Muscle of leg (tissue), 11 donors: ENCODE data around the gene STK33. TPM values are rescaled to one million over a fixed set of nuclear protein-coding genes. Genes with fewer than 3 reads are reported as not detected.

ENCODE experiments used
- DNase-seq: peaks from one replicate; pipeline ENCODE4 v3.0.0; 2013
- H3K27ac ChIP-seq: one replicate; pipeline ENCODE4 v1.5.1; 2013; ENCODE audit warnings: mild to moderate bottlenecking, low read length, control low read depth
- H3K27me3 ChIP-seq: one replicate; pipeline ENCODE4 v1.6.1; 2013; ENCODE audit warnings: low read length; ENCODE audit not compliant: control insufficient read depth, insufficient read depth
- H3K36me3 ChIP-seq: one replicate; pipeline ENCODE4 v1.6.1; 2013; ENCODE audit warnings: low read length; ENCODE audit not compliant: control insufficient read depth, insufficient read depth
- H3K4me1 ChIP-seq: one replicate; pipeline ENCODE4 v1.6.1; 2013; ENCODE audit warnings: low read length; ENCODE audit not compliant: control insufficient read depth, insufficient read depth
- H3K4me3 ChIP-seq: one replicate; pipeline ENCODE4 v1.5.1; 2013; ENCODE audit warnings: low read length, control low read depth
- H3K9me3 ChIP-seq: replicated peaks from 2 replicates; pipeline ENCODE4 v1.6.1; 2013; ENCODE audit warnings: low read depth, low read length; ENCODE audit not compliant: control insufficient read depth
- WGBS: methylation state at CpG from one replicate; pipeline ENCODE4 v1.1.5; 2013; ENCODE audit warnings: missing lambda C conversion rate; ENCODE audit not compliant: insufficient coverage; 5-methylcytosine and 5-hydroxymethylcytosine counted together
- polyA plus RNA-seq, 8 donors: library from polyadenylated mRNA; unstranded; fragments of 120-200 nt; gene quantifications; one replicate each; pipeline versions ENCODE4 v1.2.1 to v1.2.3, GENCODE V29; 2013; ENCODE audit warnings: inconsistent platforms in 1 of 8, low replicate concordance in 1 of 8; ENCODE audit not compliant: insufficient read length in 8 of 8, insufficient read depth in 1 of 8
- total RNA-seq: library from RNA; stranded (reverse); fragments of 120-200 nt; gene quantifications from one replicate; pipeline ENCODE4 v1.2.4, GENCODE V29; 2013

STK33 gene
- total and polyA plus RNA-seq, 9 donors, result 2.9 to 5.8 (median 4.2) TPM

DNA sequence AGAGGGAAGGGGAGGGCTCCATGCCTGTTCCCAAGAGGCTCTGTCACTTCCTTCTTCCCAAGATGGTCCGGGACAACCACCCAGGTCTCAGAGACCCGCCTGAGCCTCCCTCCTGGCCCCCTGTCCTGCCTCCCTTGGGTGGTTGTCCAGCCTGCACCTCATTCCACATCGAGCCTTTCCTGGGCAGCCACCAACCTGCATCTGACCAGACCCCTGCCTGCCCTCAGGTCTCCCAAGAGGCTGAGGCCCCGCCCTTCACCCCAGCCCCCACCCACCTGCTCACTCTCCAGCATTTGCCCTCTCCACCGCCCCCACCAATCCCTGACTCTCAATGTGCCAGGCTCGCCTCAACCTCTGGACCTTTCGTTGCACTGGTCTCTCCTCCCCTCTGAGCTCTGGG, 232.8 kb downstream of the STK33 start:
- Histone ChIP-seq H3K4me3 (no peak overlapping the region), H3K27ac (no peak overlapping the region), H3K27me3 (no peaks in the 10 kb centered on the region), H3K9me3 (no peaks in the 10 kb centered on the region), H3K36me3 (no peaks in the 10 kb centered on the region), H3K4me1 (peaks cover 28% of the 10 kb centered on the region)
- DNase-seq, result no peak
- 92% methylated on average over 7 of the region's 7 CpGs for WGBS

DNA sequence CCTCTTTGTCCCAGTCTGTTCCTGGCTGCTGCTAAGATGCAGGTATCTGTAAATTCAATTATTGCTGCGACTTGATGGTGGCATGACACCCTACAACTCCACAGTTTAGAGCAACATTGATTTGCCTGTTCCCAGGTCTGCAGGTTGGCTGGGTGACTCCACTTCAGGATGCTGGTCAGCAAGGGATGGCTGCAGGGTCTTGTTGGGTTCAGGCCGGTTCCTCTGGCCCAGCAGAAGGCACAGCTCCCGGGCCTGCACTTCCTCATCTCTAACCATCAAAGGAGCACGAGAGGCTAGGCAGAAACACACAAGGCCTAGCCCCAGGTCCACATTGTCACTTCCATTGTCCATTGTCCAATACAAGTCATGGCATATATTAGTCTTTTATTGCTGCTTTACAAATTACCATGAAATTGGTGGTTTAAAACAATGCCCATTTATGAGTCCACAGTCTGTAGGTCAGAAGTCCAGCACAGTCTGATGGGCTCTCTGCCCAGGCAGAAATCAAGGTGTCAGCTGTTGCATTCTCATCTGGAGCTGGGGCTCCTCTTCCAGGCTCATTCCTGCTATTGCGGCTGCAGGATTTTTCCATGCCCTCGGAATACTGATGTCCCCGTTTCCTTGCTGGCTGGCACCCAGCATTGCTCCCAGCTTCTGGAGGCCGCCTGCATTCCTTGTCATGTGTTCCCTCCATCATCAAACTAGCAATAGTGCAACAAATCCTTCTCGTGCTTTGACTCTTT, 233.8 kb downstream of the STK33 start:
- no peaks in the 10 kb centered on the region for H3K27me3 ChIP-seq
- peaks cover 37% of the 10 kb centered on the region for H3K4me1 ChIP-seq
- no peaks in the 10 kb centered on the region for H3K9me3 ChIP-seq
- peak; percentile 27 for DNase-seq
- 66% methylated on average over 8 of the region's 9 CpGs for WGBS
- no peak overlapping the region for H3K4me3 ChIP-seq
- H3K36me3 ChIP-seq, result no peaks in the 10 kb centered on the region
- H3K27ac ChIP-seq, result no peak overlapping the region

DNA sequence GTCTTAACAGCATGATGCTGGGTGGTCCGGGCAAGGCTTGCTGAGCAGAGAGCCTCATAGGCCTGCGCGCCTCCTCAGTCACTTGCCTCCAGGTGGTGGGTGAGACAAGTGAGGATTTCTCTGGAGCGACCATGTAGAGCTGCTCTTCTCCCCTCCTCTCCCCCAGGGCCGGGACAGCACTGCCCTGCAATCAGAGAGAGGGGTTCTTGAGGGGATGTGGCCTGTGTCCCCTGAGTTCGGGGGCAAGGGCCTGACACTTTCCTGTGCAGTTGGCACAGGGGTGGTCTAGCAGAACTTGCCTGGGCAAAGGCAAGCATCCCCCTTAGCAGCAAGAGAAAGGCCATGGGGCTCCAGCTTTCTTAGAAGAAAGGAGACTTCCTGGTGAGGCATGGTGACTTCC, 234.5 kb downstream of the STK33 start:
- H3K27ac ChIP-seq, result no peak overlapping the region
- 65% methylated on average over 2 of the region's 6 CpGs for WGBS
- H3K4me3 ChIP-seq, result no peak overlapping the region
- no peaks in the 10 kb centered on the region for H3K36me3 ChIP-seq
- no peak for DNase-seq
- H3K9me3 ChIP-seq, result no peaks in the 10 kb centered on the region
- H3K27me3 ChIP-seq, result no peaks in the 10 kb centered on the region
- peaks cover 44% of the 10 kb centered on the region for H3K4me1 ChIP-seq

DNA sequence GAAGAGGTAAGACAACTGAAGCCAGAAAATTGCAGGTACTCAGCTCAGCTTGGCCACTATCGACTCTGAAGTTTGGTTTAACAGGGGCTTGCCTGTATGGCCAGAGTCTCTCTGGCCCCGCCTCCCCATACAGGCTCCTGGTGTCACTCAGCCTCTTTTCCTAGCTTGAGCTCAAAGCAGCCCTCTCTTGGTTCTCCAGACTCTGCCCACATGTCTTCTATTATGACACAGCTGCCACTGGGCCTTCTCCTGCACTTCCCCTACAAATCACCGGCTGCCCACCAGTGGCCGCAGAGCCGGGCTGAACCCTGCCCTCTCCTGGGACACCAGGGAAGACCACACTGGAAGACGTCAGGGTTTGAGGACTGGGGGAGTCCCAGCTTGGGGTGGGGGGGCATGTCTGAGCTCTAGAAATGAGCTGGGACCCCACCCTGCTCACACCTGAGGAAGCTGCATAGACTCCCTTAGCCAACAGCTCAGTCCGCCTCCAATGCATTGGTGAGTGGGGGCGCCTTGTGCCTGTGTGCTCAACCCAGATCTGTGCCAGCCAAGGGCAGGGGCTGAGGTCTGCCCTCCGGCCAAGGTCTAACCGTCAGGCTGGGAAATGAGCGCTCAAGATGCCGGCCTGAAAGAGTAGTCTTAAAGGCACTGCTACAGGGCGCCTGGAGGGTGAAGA, 236.0 kb downstream of the STK33 start:
- Histone ChIP-seq H3K9me3 (no peaks in the 10 kb centered on the region), H3K36me3 (no peaks in the 10 kb centered on the region), H3K4me3 (no peak overlapping the region), H3K27me3 (no peaks in the 10 kb centered on the region), H3K27ac (peak overlapping the region; percentile 74), H3K4me1 (peaks cover 58% of the 10 kb centered on the region)
- no peak for DNase-seq
- WGBS, result 72% methylated on average over 8 of the region's 13 CpGs

DNA sequence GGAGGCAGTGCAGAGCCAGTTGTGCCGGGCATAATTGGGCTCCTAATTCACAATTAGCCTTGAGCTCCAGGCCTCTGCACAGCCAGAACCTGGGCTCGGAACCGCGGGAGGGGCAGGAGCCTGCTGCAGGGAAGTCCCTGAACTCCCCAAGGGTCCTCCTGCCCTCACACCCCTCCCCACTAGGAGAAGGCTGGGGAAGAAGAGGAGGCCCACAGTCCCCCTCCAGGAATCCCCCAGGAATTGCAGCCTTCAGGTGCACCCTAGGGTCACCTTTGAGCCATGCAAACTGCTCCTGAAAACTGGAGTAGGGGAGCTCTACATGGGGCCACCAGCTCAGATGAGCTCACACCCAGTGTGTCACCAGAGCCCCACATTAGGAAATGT, 236.5 kb downstream of the STK33 start:
- Histone ChIP-seq H3K4me3 (no peak overlapping the region), H3K4me1 (peaks cover 62% of the 10 kb centered on the region), H3K9me3 (no peaks in the 10 kb centered on the region), H3K27ac (peak overlapping the region; percentile 74), H3K27me3 (no peaks in the 10 kb centered on the region), H3K36me3 (no peaks in the 10 kb centered on the region)
- WGBS, result no CpG with 5 or more reads among the region's 4 CpGs
- DNase-seq, result no peak

DNA sequence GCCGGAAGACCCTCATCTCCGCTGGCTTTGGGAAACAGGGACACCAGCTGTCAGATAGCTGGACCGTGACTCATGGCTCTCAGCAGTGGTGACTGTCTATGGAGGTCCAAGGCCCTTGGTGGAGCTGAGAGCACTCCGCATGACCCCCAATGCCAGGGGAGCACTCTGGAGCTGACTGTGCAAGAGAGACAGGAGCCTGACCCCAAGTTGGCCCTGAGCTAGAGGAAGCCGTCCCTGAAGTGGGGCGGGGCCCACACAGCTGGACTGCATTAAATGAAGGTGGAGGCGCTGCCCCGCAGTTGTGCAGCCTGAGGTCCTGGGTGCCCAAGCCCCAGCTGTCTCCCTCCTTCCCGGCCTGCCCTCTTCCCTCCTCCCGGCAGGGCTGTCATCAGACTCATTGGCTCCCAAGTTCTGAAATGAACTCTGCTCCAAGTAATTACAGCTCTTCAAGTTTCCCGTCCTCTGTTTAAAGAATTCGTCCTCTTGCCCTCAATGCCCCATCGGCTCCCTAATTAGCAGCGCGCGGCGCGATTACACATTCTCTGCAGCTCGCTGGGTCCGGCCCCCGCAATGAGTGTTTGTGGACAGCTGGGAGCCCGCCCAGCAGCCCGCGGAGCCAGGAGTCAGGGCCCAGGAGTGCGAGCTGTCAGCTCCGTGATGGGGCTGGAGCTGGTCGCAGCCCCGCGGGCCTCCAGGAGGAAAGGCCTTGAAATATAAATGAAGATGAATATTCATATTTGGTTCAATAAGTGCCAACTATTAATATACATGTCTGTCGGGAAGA, 237.1 kb downstream of the STK33 start:
- peak overlapping the region; percentile 74 for H3K27ac ChIP-seq
- WGBS, result 27% methylated on average over 22 of the region's 30 CpGs
- DNase-seq, result peak; percentile 75
- H3K36me3 ChIP-seq, result no peaks in the 10 kb centered on the region
- H3K9me3 ChIP-seq, result no peaks in the 10 kb centered on the region
- H3K4me3 ChIP-seq, result no peak overlapping the region
- no peaks in the 10 kb centered on the region for H3K27me3 ChIP-seq
- H3K4me1 ChIP-seq, result peaks cover 62% of the 10 kb centered on the region

DNA sequence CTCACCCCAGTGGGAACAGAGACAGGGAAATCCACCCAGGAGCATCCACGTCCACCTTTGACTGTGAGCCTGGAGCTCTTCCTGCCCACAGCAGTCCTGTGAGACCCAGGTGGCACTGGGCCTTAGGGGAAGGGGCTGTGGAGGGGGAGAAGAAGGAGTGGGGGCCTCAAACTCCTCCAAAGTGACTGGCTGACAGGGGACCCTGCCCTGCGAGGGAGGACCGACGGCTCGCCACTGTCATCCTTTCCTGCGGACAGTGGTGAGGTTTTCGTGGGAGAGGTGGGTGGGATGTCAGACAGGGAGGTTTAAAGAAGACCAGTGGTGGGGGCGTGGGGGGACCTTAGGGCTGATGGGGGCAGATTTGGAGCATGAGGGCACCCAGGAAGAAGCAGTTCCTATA, 237.8 kb downstream of the STK33 start:
- no peaks in the 10 kb centered on the region for H3K9me3 ChIP-seq
- no peaks in the 10 kb centered on the region for H3K36me3 ChIP-seq
- H3K27ac ChIP-seq, result peak overlapping the region; percentile 74
- DNase-seq, result no peak
- peaks cover 62% of the 10 kb centered on the region for H3K4me1 ChIP-seq
- no peak overlapping the region for H3K4me3 ChIP-seq
- WGBS, result 61% methylated on average over 7 of the region's 8 CpGs
- no peaks in the 10 kb centered on the region for H3K27me3 ChIP-seq

DNA sequence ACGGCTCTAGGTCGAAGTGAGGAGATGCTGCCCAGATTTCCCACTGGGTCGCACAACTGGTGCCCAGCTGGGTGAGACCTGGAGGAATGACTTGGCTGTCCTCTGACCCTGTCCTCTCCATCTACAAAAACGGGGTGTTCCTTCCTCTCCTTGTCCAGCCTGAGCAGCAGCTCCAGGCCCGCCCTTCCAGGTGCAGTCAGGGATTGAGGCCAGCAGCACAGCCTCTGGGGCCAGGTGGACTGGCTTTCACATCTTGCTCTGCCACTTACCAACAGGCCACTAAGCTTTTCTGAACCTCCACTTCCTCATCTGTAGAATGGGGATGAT, 238.6 kb downstream of the STK33 start:
- no peak overlapping the region for H3K4me3 ChIP-seq
- no peaks in the 10 kb centered on the region for H3K27me3 ChIP-seq
- H3K4me1 ChIP-seq, result peaks cover 59% of the 10 kb centered on the region
- H3K9me3 ChIP-seq, result no peaks in the 10 kb centered on the region
- no peak for DNase-seq
- no peak overlapping the region for H3K27ac ChIP-seq
- no peaks in the 10 kb centered on the region for H3K36me3 ChIP-seq
- 71% methylated on average over 3 of the region's 5 CpGs for WGBS

DNA sequence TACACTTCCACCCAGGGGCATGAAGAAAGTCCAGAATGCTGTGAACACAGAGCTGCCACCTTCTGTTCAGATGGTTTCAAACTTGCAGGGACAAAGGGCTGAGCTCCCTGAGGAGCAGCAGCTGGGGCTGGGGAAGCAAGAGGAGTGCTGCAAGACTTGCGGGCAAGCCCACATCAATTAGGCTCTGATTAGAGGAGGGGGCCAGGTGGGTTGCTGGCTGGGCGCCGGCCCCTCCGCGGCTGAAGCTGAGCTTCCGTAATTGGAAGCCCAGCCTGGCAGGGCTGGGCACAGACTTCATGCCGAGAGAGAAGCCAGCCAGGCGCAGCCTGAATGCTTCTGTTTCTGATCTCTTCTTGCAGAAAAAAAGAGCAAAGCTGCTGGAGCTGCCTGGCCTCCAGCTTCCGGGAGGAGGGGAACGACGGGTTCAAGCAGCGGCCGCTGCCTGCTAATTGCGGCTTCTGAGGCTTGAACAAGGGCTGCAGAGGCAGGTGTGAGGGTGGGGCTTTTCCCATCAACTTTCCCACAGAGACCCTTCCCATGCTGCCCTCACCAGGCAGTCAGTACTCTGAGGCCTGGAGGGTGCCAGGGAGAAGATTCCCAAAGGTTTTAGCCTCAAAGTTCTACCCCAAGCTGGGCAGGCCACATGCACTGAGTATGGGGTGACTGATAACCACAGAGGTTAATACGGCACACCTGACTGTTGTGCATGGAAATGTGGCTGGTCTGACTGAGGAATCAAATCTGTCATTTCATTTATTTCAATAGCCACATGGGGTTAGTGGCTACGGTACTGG, 239.2 kb downstream of the STK33 start:
- Histone ChIP-seq H3K27me3 (no peaks in the 10 kb centered on the region), H3K27ac (peak overlapping the region; percentile 53), H3K4me3 (no peak overlapping the region), H3K9me3 (no peaks in the 10 kb centered on the region), H3K36me3 (no peaks in the 10 kb centered on the region), H3K4me1 (peaks cover 55% of the 10 kb centered on the region)
- whole genome bisulfite sequencing, result 6% methylated on average over 13 of the region's 16 CpGs
- DNase-seq, result peak; percentile 56
